ENCODE results near the gene MSRB3. TPM values are rescaled to one million over a fixed set of nuclear protein-coding genes. Genes with fewer than 3 reads are reported as not detected.

The MSRB3 gene
- total and polyA plus RNA-seq, 2 of the 8 experiments (the other 6 are each of a cell fraction or from before 2014, with no cell fraction given) = 0.32 to 1.2 TPM

GRCh38 chr12:65490250-65490649, 211.8 kb downstream of the MSRB3 start:
- Histone ChIP-seq H3K79me2 (ENCODE audit: control insufficient read depth in 1 of 2, insufficient read depth in 2 of 2, low read length in 2 of 2) (no peaks in the 10 kb centered on the region), H3K4me3 (ENCODE audit: extremely low read depth in 1 of 4, insufficient read depth in 2 of 4, low read depth in 3 of 4, low read length in 4 of 4) (no peak overlapping the region), H3K79me1 (ENCODE audit: low read depth, low read length) (no peaks in the 10 kb centered on the region), H3K27me3 (replicated peaks in 1 of 4; ENCODE audit: control insufficient read depth in 3 of 4, extremely low read depth in 1 of 4, insufficient read depth in 3 of 4, low read length in 3 of 4) (no peaks in the 10 kb centered on the region), H3K9ac (replicated peaks in 1 of 4; ENCODE audit: extremely low read depth in 1 of 4, low read depth in 3 of 4, low read length in 3 of 4) (no peak overlapping the region), H3K27ac (ENCODE audit: low read depth, low read length) (no peak overlapping the region), H3K36me3 (ENCODE audit: control insufficient read depth in 2 of 4, insufficient read depth in 4 of 4, low read length in 3 of 4) (no peaks in the 10 kb centered on the region), H2BK5ac (ENCODE audit: low read depth, low read length) (no peak overlapping the region), H4K91ac (replicated peaks; ENCODE audit: insufficient read length, low read length) (no peak overlapping the region), H3K4me1 (replicated peaks in 1 of 4; ENCODE audit: control insufficient read depth in 3 of 4, insufficient read depth in 4 of 4, low read length in 3 of 4) (peaks cover 0 to 4% (median under 1%) of the 10 kb centered on the region in 4 experiments; a peak in 2 of 7 replicates), H4K20me1 (replicated peaks in 1 of 2; ENCODE audit: control insufficient read depth in 1 of 2, insufficient read depth in 2 of 2, low read length in 2 of 2) (no peaks in the 10 kb centered on the region), H2BK20ac (ENCODE audit: low read length) (no peak overlapping the region), H3K14ac (ENCODE audit: insufficient read length) (no peak overlapping the region), H2AFZ (ENCODE audit: low read length) (no peak overlapping the region), H2BK15ac (ENCODE audit: low read length) (no peak overlapping the region), H4K8ac (ENCODE audit: extremely low read depth, insufficient read depth, low read length) (no peak overlapping the region), H3K4ac (replicated peaks; ENCODE audit: insufficient read length, low read depth, low read length) (no peak overlapping the region), H2BK12ac (ENCODE audit: low read depth, low read length) (no peak overlapping the region), H3K56ac (replicated peaks; ENCODE audit: insufficient read length, low read depth, low read length) (no peak overlapping the region), H3K23ac (ENCODE audit: insufficient read length) (no peak overlapping the region), H3K4me2 (ENCODE audit: insufficient read depth in 1 of 2, low read depth in 2 of 2, low read length in 2 of 2) (no peak overlapping the region), H2AK5ac (ENCODE audit: low read depth, low read length) (no peak overlapping the region), H3K18ac (ENCODE audit: extremely low read depth, low read length) (no peak overlapping the region), H3K9me3 (ENCODE audit: insufficient read depth in 2 of 2, low read depth in 1 of 2, low read length in 1 of 2) (peaks cover 0 to 3% of the 10 kb centered on the region in 2 experiments; a peak in 2 of 4 replicates), H3K23me2 (ENCODE audit: low read depth, low read length) (no peaks in the 10 kb centered on the region), H2BK120ac (replicated peaks; ENCODE audit: low read depth, low read length) (no peak overlapping the region), H4K5ac (ENCODE audit: insufficient read length, low read depth, low read length) (no peak overlapping the region)
- no peak for FAIRE-seq
- DNase-seq (ENCODE audit: low read depth in 1 of 2, low spot score in 2 of 2) = no peak
- ChIA-PET POLR2A (ENCODE audit: partially characterized antibody) (no interaction called here), CTCF (ENCODE audit: partially characterized antibody) (no interaction called here)
- TF ChIP-seq POLR2A (IDR thresholded peaks at IDR 0.05; ENCODE audit: control extremely low read depth in 1 of 2, low read depth in 2 of 2, low read length in 2 of 2) = no peak
